Gastrocnemius medialis (tissue), 4 donors: ENCODE data around the gene ZNF550. TPM values are rescaled to one million over a fixed set of nuclear protein-coding genes. Genes with fewer than 3 reads are reported as not detected.
"Not testable (repeated sequence)": the region's sequence is repeated elsewhere in the genome, so short reads cannot be mapped to it uniquely, and the experiment has no call there.

Experiments
- ATAC-seq, 2 donors: fragments of 150-250 bp; one replicate each; pipeline ENCODE4 v1.9.1; 2016
- DNase-seq, 2 donors: peaks; one replicate each; pipeline ENCODE4 v3.0.0-alpha.2; 2019
- H3K27ac ChIP-seq, 4 donors: fragments of 200-600 bp; sonication (generic); 1 replicate in 1 of 4; 2 replicates in 3 of 4; pipeline ENCODE4 v1.5.1; 2016 to 2018; ENCODE audit warnings: mild to moderate bottlenecking in 2 of 4, moderate library complexity in 1 of 4
- H3K27me3 ChIP-seq, 3 donors: fragments of 200-600 bp; sonication (generic) in 2 of 3; 1 replicate in 1 of 3; 2 replicates in 2 of 3; pipeline versions ENCODE4 v1.5.1 to v1.6.0; 2016 to 2019; ENCODE audit warnings: mild to moderate bottlenecking in 1 of 3, moderate library complexity in 1 of 3
- H3K36me3 ChIP-seq, 2 donors: fragments of 200-600 bp; sonication (generic) in 1 of 2; one replicate each; pipeline ENCODE4 v1.5.1; 2017 to 2018
- H3K4me1 ChIP-seq, 2 donors: fragments of 200-600 bp; sonication (generic) in 1 of 2; one replicate each; pipeline ENCODE4 v1.5.1; 2016 to 2017; ENCODE audit warnings: mild to moderate bottlenecking in 2 of 2
- H3K4me3 ChIP-seq, 4 donors: fragments of 200-600 bp; sonication (generic) in 3 of 4; 1 replicate in 1 of 4; 2 replicates in 3 of 4; pipeline ENCODE4 v1.5.1; 2016 to 2019; ENCODE audit warnings: mild to moderate bottlenecking in 2 of 4
- H3K9me3 ChIP-seq, 3 donors: fragments of 200-600 bp; sonication (generic) in 2 of 3; 1 replicate in 1 of 3; 2 replicates in 2 of 3; pipeline ENCODE4 v1.5.1; 2016 to 2019
- CTCF ChIP-seq, 5 experiments: fragments of 450-650 bp in 3 of 5; fragments of 200-600 bp in 2 of 5; sonication (generic) in 2 of 5; IDR thresholded peaks in 4 of 5; conservative IDR thresholded peaks in 1 of 5; 1 replicate in 4 of 5; 2 replicates in 1 of 5; pipeline ENCODE4 v1.5.1; 2016 to 2019; ENCODE audit warnings: antibody characterized with exemption in 5 of 5, mild to moderate bottlenecking in 3 of 5, moderate library complexity in 3 of 5
- POLR2A ChIP-seq, 2 donors: fragments of 450-650 bp; IDR thresholded peaks; one replicate each; pipeline ENCODE4 v1.6.1; 2017; ENCODE audit warnings: antibody characterized with exemption in 2 of 2, mild to moderate bottlenecking in 2 of 2, moderate library complexity in 2 of 2
- in situ Hi-C, 4 donors: fragments of 200-750 bp; cut with MboI; loops; one replicate each; pipeline versions ENCODE4 v1.15.0 to v1.8.0; 2017; ENCODE audit warnings: low sequenced_read_pairs in 4 of 4
- intact Hi-C: fragments of 100-400 bp; cut with DNase I; formaldehyde crosslinking; loops from one replicate; pipeline ENCODE4 v1.15.1; 2023; ENCODE audit warnings: low total_unique reads
- total RNA-seq, 4 donors: library from RNA; depleted of rRNA; stranded (reverse); fragments of >200 nt; gene quantifications; one replicate each; pipeline versions ENCODE4 v1.1.0 to v1.2.3, GENCODE V29; 2016

The ZNF550 gene
- total RNA-seq, 4 donors from 2014 or later, result 0.87 to 9.1 (median 2.6) TPM

- no peak overlapping the region for H3K4me3 ChIP-seq
- DNase-seq, result no peak
- peaks cover 40 to 100% of the 10 kb centered on the region in 2 donors for H3K36me3 ChIP-seq
- no peak overlapping the region for H3K27ac ChIP-seq
- in situ Hi-C loops (no loop called here), intact Hi-C loops (no loop called here)
- peaks cover 17 to 84% (median 25%) of the 10 kb centered on the region in 3 donors for H3K9me3 ChIP-seq
- TF ChIP-seq CTCF (IDR thresholded peaks at IDR 0.05 in 4 of 5, conservative IDR thresholded peaks at IDR 0.05 in 1 of 5) (no peak), POLR2A (IDR thresholded peaks at IDR 0.05) (no peak)
- H3K4me1 ChIP-seq, result no peaks in the 10 kb centered on the region
- ATAC-seq, result no peak
- H3K27me3 ChIP-seq, result no peaks in the 10 kb centered on the region
Observed at GRCh38 chr19:57546513-57546912, 13.2 kb downstream of the ZNF550 start.

- Histone ChIP-seq H3K9me3 (peaks cover 9 to 88% (median 21%) of the 10 kb centered on the region in 3 donors), H3K36me3 (peaks cover 46 to 96% of the 10 kb centered on the region in 2 donors), H3K4me1 (no peaks in the 10 kb centered on the region), H3K4me3 (peak overlapping the region in 1 of 4 donors; percentile 20), H3K27me3 (no peaks in the 10 kb centered on the region), H3K27ac (no peak overlapping the region)
- in situ Hi-C loops, result no loop called here
- no peak for TF ChIP-seq CTCF (IDR thresholded peaks at IDR 0.05 in 4 of 5, conservative IDR thresholded peaks at IDR 0.05 in 1 of 5)
- ATAC-seq (no peak), DNase-seq (no peak)
- intact Hi-C loops, result no loop called here
Observed at GRCh38 chr19:57537953-57538547, 21.6 kb downstream of the ZNF550 start.

- DNase-seq (peak; percentile 91 to 94), ATAC-seq (peak; percentile 99 to 100)
- TF ChIP-seq CTCF (IDR thresholded peaks at IDR 0.05 in 4 of 5, conservative IDR thresholded peaks at IDR 0.05 in 1 of 5) (no peak), POLR2A (IDR thresholded peaks at IDR 0.05) (no peak)
- Histone ChIP-seq H3K4me3 (peak within 1 kb of the TSS; percentile 70 to 91 (median 88)), H3K9me3 (peaks cover 0 to 11% (median 0%) of the 10 kb centered on the region in 3 donors), H3K27me3 (no peaks in the 10 kb centered on the region), H3K36me3 (peaks cover 6 to 19% of the 10 kb centered on the region in 2 donors), H3K4me1 (peaks cover 8 to 13% of the 10 kb centered on the region in 2 donors), H3K27ac (peak within 1 kb of the TSS; percentile 80 to 90 (median 87))
- in situ Hi-C loops, result no loop called here
- intact Hi-C loops, result loop anchor here (1.0 to 5.0 kb wide), 6 partner anchors 28 to 800 kb away; partner anchors contain the start of genes ZNF416, ZNF550, ZNF551 and ZNF772
Observed at GRCh38 chr19:57527136-57527881, 32.4 kb downstream of the ZNF550 start, which contains the start of gene ZNF549. Gene ZNF549 (plus strand): TSS chr19:57527356. CDS start chr19:57527574, 218 bp downstream.

- H3K27ac ChIP-seq, intact Hi-C loops, H3K9me3 ChIP-seq: not testable (repeated sequence)
Observed at GRCh38 chr19:57518021-57518420, 41.6 kb downstream of the ZNF550 start.

GRCh38 chr19:57515255-57515654, 44.4 kb downstream of the ZNF550 start:
- TF ChIP-seq CTCF (IDR thresholded peaks at IDR 0.05 in 4 of 5, conservative IDR thresholded peaks at IDR 0.05 in 1 of 5) (no peak), POLR2A (IDR thresholded peaks at IDR 0.05) (no peak)
- DNase-seq (no peak), ATAC-seq (no peak)
- Histone ChIP-seq H3K27me3 (no peaks in the 10 kb centered on the region), H3K36me3 (peaks cover 0 to 62% of the 10 kb centered on the region in 2 donors), H3K9me3 (peaks cover 6 to 9% (median 6%) of the 10 kb centered on the region in 3 donors), H3K4me3 (no peak overlapping the region), H3K27ac (no peak overlapping the region), H3K4me1 (no peaks in the 10 kb centered on the region)
- in situ Hi-C loops, result no loop called here
- intact Hi-C loops, result no loop called here

More at GRCh38 chr19:57518021-57518420, 41.6 kb downstream of the ZNF550 start:
- ATAC-seq, H3K4me1 ChIP-seq, H3K27me3 ChIP-seq, H3K4me3 ChIP-seq, in situ Hi-C loops, DNase-seq: not testable (repeated sequence)
- H3K36me3 ChIP-seq, result peaks cover 0 to 55% of the 10 kb centered on the region in 2 donors
